Heart left ventricle (tissue), 16 donors: ENCODE data around the gene ERI3. TPM values are rescaled to one million over a fixed set of nuclear protein-coding genes. Genes with fewer than 3 reads are reported as not detected.
A peak's percentile ranks its signal among the peaks of the same experiment; 100 is the strongest.

Source experiments
- ATAC-seq, 4 donors: fragments of 200-7000 bp; cut with Tn5 transposase; one replicate each; pipeline ENCODE4 v1.9.1; 2020 to 2022; ENCODE audit warnings: moderate library complexity in 4 of 4, mild to moderate bottlenecking in 3 of 4, moderate number of reproducible peaks in 1 of 4
- DNase-seq, 5 donors: peaks; one replicate each; pipeline ENCODE4 v3.0.0-alpha.2; 2020
- H3K27ac ChIP-seq, 12 donors: fragments of 200-600 bp; sonication (generic) in 4 of 12; one replicate each; pipeline versions ENCODE4 v1.5.0 to v1.8.0; 2016 to 2022; ENCODE audit warnings: mild to moderate bottlenecking in 2 of 12
- H3K27me3 ChIP-seq, 9 donors: fragments of 200-600 bp; sonication (generic) in 2 of 9; one replicate each; pipeline versions ENCODE4 v1.5.1 to v1.8.0; 2016 to 2022; ENCODE audit warnings: mild to moderate bottlenecking in 3 of 9
- H3K36me3 ChIP-seq, 9 donors: fragments of 200-600 bp; sonication (generic) in 2 of 9; one replicate each; pipeline versions ENCODE4 v1.5.0 to v1.8.0; 2018 to 2022; ENCODE audit warnings: mild to moderate bottlenecking in 2 of 9
- H3K4me1 ChIP-seq, 12 donors: fragments of 200-600 bp; sonication (generic) in 4 of 12; one replicate each; pipeline versions ENCODE4 v1.5.0 to v1.8.0; 2016 to 2022; ENCODE audit warnings: mild to moderate bottlenecking in 3 of 12
- H3K4me3 ChIP-seq, 12 donors: fragments of 200-600 bp; sonication (generic) in 4 of 12; one replicate each; pipeline versions ENCODE4 v1.5.0 to v1.8.0; 2017 to 2022; ENCODE audit warnings: mild to moderate bottlenecking in 9 of 12, moderate library complexity in 4 of 12
- H3K9me3 ChIP-seq, 12 donors: fragments of 200-600 bp; sonication (generic) in 4 of 12; one replicate each; pipeline versions ENCODE4 v1.5.0 to v1.8.0; 2016 to 2022; ENCODE audit warnings: mild to moderate bottlenecking in 1 of 12
- POLR2A ChIP-seq, 2 donors: fragments of 450-650 bp; IDR thresholded peaks; one replicate each; pipeline ENCODE4 v1.6.1; 2017; ENCODE audit warnings: antibody characterized with exemption in 2 of 2, mild to moderate bottlenecking in 2 of 2, moderate library complexity in 2 of 2
- WGBS, 4 donors: extraction: QIAGEN DNeasy Blood & Tissue Kit in 2 of 4; methylation state at CpG; one replicate each; pipeline versions ENCODE4 v1.1.5 to v1.1.7; 2013 to 2018; 5-methylcytosine and 5-hydroxymethylcytosine counted together
- intact Hi-C, 10 donors: fragments of 100-400 bp; cut with DNase I; formaldehyde crosslinking; loops; one replicate each; pipeline versions ENCODE4 v1.11.1 to v1.14.2; 2022
- polyA plus RNA-seq, 2 donors: library from polyadenylated mRNA; stranded (reverse); fragments of 200-250 nt; gene quantifications; one replicate each; pipeline ENCODE4 v1.2.3, GENCODE V29; 2013
- total RNA-seq, 9 donors: library from RNA; depleted of rRNA in 2 of 9; stranded (reverse); fragments of >200 nt in 2 of 9; fragmentation: NEBNext Ultra II Directional in 3 of 9; extraction: Animal tissue kit (Norgen Biotek cat#: 25700) in 3 of 9; gene quantifications; one replicate each; pipeline versions ENCODE4 v1.1.0 to v1.2.4, GENCODE V29; 2016 to 2023
- TF ChIP-seq, protein P1 (sequence below), 12 donors: fragments of 200-600 bp; sonication (generic) in 4 of 12; IDR thresholded peaks; one replicate each; pipeline versions ENCODE4 v1.5.0 to v1.8.0; 2018 to 2022; ENCODE audit warnings: antibody characterized with exemption in 12 of 12, mild to moderate bottlenecking in 5 of 12
- donor health status: ischemic (EF 13 %, LVEDD 7.1; RV severe dilation, severe dysfunction).
- donor health status: healthy with polysubstance abuse.
- donor health status: DM: no; HTN: yes; CAD: no.
- donor health status: DM: no; HTN: no; CAD: no.
- donor health status: ischemic (EF 25% LVEDD 6.9; RV normal size, moderate dysfunction).
- donor health status: ischemic (EF 25% LVEDD 5.7; RV mildly dilated, moderate dysfunction).
- donor health status: healthy.
- donor health status: DM: yes; HTN: yes; CAD: no.
- donor health status: ischemic (EF 35%, LVEDD 5.7; RV mildly dilated, moderate dysfunction).
- donor health status: nonischemic (EF 11% LVEDD 7.7; RV severe dilation, severe dysfunction).
- donor health status: DM: yes; HTN: yes; CAD: no.
- donor health status: PGD.
- donor health status: ischemic (EF 29% LVEDD 5.4; RV normal size, mild dysfunction).
- donor health status: nonischemic (EF 23%, LVEDD 6.1; RV moderate dilation, normal function).

ERI3 gene
- total and polyA plus RNA-seq, 11 donors, result 29.8 to 68.9 (median 48.0) TPM

GRCh38 chr1:44264451-44264771 is 90.6 kb downstream of the ERI3 start:
- WGBS, 4 donors, result 93 to 95% (median 93%) methylated on average over 11 of the region's 11 CpGs
- TF ChIP-seq, protein P1, sequence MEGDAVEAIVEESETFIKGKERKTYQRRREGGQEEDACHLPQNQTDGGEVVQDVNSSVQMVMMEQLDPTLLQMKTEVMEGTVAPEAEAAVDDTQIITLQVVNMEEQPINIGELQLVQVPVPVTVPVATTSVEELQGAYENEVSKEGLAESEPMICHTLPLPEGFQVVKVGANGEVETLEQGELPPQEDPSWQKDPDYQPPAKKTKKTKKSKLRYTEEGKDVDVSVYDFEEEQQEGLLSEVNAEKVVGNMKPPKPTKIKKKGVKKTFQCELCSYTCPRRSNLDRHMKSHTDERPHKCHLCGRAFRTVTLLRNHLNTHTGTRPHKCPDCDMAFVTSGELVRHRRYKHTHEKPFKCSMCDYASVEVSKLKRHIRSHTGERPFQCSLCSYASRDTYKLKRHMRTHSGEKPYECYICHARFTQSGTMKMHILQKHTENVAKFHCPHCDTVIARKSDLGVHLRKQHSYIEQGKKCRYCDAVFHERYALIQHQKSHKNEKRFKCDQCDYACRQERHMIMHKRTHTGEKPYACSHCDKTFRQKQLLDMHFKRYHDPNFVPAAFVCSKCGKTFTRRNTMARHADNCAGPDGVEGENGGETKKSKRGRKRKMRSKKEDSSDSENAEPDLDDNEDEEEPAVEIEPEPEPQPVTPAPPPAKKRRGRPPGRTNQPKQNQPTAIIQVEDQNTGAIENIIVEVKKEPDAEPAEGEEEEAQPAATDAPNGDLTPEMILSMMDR (IDR thresholded peaks at IDR 0.05), result no peak
- no peak for TF ChIP-seq POLR2A (IDR thresholded peaks at IDR 0.05)
- Histone ChIP-seq H3K27ac (peak overlapping the region in 1 of 12 donors; percentile 49), H3K9me3 (no peaks in the 10 kb centered on the region), H3K4me3 (no peak overlapping the region), H3K27me3 (no peaks in the 10 kb centered on the region), H3K36me3 (no peaks in the 10 kb centered on the region), H3K4me1 (peaks cover 0 to 50% (median 0%) of the 10 kb centered on the region in 12 donors)
- DNase-seq (no peak), ATAC-seq (no peak)
- intact Hi-C loops, result no loop called here

DNA sequence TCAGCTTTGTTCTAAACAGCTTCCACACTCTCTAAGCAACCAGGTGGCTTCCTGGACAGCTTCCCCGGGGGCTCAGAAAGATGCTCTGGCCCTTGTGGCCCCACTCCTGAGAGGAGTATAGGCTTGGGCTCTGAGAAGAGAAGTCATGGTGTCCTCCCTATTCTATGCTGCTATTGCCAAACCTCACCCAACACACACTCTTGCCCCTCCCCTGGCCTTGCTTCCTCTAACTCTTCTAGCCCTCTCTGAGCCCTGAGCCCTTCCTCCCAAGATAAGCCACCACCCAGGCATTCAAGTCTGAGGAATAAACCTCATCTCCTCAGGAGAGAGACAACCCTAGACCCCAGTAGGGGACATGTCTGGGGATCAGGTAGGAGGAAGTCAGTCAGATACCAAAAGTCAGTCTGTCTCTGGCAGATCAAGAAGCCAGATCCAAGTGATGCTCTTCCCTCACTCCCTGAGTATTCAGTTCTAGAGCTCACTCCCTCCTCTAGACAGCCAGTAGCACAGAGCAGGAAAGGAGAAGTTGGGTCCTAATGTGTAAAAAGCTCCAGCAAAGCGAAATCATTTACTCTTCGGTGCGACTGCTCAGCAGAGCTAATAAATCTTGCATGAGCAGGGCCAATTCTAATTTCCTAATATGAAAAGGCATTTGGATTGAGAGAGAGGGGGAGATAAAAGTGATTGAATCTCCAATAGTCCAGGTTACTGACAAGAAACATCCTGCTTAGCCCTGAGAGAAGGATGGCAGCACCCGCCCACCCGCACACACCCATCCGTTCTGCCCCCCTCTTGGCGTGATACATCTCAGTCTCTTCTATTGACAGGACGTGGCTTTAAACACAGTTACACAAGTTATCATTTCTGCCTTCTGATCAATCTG is 91.2 kb downstream of the ERI3 start:
- TF ChIP-seq POLR2A (IDR thresholded peaks at IDR 0.05), result no peak
- TF ChIP-seq, protein P1 (IDR thresholded peaks at IDR 0.05), result no peak
- H3K27me3 ChIP-seq, result no peaks in the 10 kb centered on the region
- H3K9me3 ChIP-seq, result no peaks in the 10 kb centered on the region
- H3K27ac ChIP-seq, result peak overlapping the region in 1 of 12 donors; percentile 49
- 89 to 96% (median 93%) methylated on average over 8 to 9 of the region's 9 CpGs for WGBS, 4 donors
- peaks cover 0 to under 1% (median 0%) of the 10 kb centered on the region in 9 donors for H3K36me3 ChIP-seq
- ATAC-seq (peak in 1 of 4 donors; percentile 66), DNase-seq (no peak)
- H3K4me1 ChIP-seq, result peaks cover 0 to 50% (median 0%) of the 10 kb centered on the region in 12 donors
- intact Hi-C loops, result no loop called here
- H3K4me3 ChIP-seq, result no peak overlapping the region

GRCh38 chr1:44262816-44263567 is 92.1 kb downstream of the ERI3 start:
- intact Hi-C loops, result no loop called here
- H3K36me3 ChIP-seq, result peaks cover 0 to 4% (median 0%) of the 10 kb centered on the region in 9 donors
- H3K4me3 ChIP-seq, result no peak overlapping the region
- TF ChIP-seq, protein P1 (IDR thresholded peaks at IDR 0.05), result no peak
- no peak for TF ChIP-seq POLR2A (IDR thresholded peaks at IDR 0.05)
- H3K9me3 ChIP-seq, result no peaks in the 10 kb centered on the region
- DNase-seq (no peak), ATAC-seq (peak in 2 of 4 donors; percentile 28 to 54)
- H3K27ac ChIP-seq, result peak overlapping the region in 1 of 12 donors; percentile 40
- 74 to 83% (median 79%) methylated on average over 4 of the region's 4 CpGs for WGBS, 4 donors
- H3K4me1 ChIP-seq, result peaks cover 0 to 50% (median 0%) of the 10 kb centered on the region in 12 donors
- no peaks in the 10 kb centered on the region for H3K27me3 ChIP-seq

DNA sequence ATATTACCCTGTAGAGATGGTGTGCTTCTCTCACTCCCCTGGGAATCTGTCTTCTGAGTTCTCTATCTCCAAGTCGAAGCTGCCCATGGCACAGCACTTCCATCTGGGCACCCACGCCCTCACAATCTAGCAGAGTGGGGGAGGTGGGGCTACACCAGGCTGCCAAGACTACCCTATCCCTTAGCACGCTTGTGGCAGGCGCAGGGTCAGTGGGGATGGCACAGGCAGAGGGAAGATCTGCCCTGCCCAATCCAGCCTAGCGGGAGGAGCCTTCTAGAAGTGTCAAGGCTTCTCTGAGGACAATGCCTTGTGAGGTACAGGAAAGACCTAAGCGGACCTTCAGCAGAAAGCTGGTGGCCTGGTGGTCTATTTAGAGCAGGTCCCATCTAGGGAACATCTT is 92.6 kb downstream of the ERI3 start:
- Histone ChIP-seq H3K27me3 (no peaks in the 10 kb centered on the region), H3K27ac (no peak overlapping the region), H3K36me3 (peaks cover 0 to 4% (median 0%) of the 10 kb centered on the region in 9 donors), H3K4me3 (no peak overlapping the region), H3K9me3 (no peaks in the 10 kb centered on the region), H3K4me1 (peaks cover 0 to 50% (median 0%) of the 10 kb centered on the region in 12 donors)
- intact Hi-C loops, result no loop called here
- WGBS, 4 donors, result 93 to 99% (median 96%) methylated on average over 6 of the region's 6 CpGs
- peak in 1 of 4 donors; percentile 24 for ATAC-seq
- DNase-seq, result no peak
- no peak for TF ChIP-seq POLR2A (IDR thresholded peaks at IDR 0.05)
- TF ChIP-seq, protein P1 (IDR thresholded peaks at IDR 0.05), result no peak
